HG02840 (cell line): ENCODE data around the gene NREP.
"Not testable (repeated sequence)": the region's sequence is repeated elsewhere in the genome, so short reads cannot be mapped to it uniquely, and the experiment has no call there.

Source experiments
- ATAC-seq: cut with Tn5 transposase; IDR thresholded peaks from one replicate; pipeline ENCODE4 v1.9.1; 2021; ENCODE audit warnings: mild to moderate bottlenecking, moderate library complexity, moderate number of reproducible peaks; ENCODE audit not compliant: unreplicated experiment, low FRiP score

NREP gene

DNA sequence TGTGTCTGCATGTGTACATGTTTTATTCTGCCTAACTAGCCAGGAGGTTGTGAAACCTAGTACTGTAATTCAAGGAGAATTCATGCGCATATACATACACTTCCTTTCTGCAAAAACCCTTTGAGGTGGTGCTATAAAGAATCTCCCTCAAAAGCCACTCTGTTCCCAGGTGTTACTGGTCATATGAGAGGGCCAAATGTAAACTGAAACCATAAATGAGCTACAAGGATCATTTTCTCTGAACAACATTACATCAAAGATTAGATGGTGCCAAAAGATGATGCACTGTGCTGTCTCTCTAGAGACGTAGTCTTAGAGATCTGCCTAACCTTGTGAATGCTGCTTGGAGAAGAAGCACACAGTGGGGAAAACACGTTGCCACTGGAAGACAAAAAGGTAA lies 15.7 kb downstream of the NREP start:
- ATAC-seq: no peak

DNA sequence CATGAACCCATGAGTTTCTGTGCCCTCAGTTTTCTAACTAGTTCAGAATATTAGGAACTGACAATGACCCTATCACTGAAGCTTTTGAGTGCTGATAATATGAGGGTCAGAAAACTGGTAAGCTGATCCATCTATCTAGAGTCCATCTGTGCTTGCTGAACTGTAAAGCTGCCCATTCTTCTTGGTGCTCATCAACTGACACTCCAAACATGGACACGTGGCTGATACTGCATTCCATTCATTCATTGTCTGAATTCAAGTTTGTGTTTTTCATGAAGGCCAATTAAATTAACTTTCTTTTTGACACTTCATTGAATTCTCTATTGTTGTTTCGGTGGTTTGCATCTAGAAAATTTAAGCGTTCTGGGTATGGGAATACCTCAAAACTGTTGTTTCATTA lies 17.6 kb downstream of the NREP start:
- ATAC-seq: no peak

DNA sequence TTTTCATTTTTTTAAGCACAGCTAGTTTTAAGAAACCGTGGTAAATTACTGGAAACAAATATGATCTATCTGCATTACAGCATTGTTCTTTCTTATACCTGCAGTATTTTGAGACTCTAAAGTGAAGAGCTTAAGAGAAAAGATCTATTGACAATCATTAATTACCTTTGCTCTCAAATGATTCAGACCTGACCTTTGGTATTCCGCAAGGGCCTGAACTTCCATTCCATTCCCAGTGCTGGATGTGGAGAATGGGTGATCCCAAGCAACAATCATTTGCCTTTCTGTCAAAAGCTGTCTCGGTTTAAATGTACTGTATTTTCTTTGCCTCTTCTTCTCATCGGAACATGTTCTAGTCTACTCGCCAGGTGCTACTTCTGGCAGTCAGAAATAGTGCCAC lies 18.9 kb downstream of the NREP start:
- ATAC-seq: no peak

DNA sequence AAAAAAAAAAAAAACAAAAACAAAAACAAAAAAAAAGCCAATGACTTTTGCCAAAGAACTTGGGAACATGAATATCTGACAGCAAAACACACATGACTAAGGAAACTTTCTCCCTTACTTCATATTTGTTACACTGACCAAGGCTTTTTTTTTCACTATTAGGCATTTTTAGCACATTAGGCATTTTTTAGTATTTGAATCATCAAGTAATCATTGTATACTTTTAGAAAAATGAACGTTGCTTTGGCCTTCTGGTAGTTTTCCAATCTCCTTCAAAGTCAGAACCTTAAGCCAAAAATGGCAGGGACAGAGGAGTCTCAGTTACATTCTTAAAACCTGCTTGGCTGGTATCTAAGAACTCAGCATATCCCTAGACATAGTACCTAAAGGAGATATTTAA lies 19.3 kb downstream of the NREP start:
- ATAC-seq: no peak

DNA sequence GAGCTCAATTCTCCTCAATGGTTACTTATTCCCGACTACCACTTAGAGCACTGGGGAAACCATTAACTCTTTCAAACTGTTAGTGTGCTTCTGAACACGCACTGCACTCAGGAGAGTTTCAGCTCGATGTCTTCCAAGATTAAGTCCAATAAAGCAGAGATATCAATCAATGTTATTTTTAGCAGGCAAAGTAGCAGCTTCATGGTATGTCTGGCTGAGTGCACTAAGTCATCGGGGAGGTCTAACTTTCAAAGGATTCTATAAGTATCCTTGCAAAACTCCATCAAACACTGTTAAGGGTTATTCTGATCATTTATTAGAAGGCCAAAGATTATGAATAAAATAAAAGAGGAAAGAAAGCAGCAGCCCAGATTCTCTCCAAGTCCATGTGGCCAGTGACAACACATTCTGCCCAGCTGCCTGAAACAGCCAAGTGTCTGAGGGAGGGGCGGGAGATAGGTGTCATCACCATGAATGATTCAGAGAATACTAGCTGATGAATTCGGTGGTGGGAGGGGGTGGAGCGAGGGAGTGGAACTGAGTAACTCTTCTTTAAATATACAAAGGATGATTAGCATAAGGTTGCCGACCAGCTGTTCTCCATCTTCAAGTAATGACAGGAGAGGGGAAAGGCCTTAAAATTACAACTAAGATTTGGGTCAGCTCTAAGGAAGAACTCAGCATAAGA lies 21.3 kb downstream of the NREP start:
- ATAC-seq: no peak

DNA sequence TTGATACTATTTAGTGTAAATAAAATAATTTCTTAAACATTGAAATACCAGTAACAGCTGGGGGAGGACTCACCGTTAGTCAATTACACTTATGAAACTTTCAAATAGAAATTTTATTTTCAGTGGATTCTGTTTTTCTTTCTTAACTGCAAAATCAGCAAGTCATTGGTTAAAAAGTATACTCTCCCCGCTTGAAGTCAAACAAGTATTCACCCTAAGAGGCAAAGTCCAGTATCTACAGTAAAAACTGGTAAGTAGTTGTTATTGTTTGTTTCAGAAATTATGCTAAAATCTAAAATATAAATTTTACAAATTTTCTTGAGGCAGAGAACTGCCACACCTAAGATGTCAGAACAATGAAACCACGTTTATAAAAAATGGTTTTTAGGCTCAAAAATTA lies 22.4 kb downstream of the NREP start:
- no peak for ATAC-seq

DNA sequence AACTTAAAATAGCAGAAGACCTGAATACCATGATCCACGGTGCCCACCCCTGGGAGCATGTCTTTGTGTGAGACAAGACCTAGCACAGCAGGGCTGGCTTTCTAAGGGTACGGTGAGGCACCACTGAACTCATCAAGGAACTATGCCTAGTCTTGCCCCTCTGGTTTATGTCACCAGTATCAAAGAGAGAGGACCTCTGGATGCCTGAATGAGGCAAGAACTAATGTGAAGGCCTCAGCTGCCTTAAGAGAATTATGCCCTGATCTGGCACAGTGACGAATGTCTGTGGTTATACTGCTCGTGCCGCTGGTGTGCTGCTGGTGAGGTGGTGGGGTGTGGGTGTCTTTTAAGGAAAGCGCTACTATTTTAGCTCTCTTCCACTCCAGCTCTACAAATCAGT lies 23.0 kb downstream of the NREP start:
- no peak for ATAC-seq

DNA sequence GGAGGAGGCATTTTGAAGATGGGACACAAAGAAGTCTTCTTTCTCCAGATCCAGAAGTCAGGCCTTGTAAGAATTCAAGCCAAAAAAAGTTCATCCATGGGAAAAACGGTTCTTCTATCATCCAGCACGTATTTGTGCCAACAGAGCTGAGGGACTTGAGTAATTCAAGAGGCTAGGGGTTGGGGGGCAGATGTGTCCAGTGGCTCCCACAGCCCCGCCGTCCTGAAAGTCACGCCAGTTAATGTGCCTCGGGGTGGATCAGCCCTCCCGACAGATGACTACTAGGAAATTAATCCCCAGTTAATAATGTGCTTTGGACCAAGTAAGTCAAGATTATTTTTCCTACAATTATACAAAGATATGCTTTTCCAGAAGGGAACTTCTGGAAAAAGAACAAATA lies 23.4 kb downstream of the NREP start:
- no peak for ATAC-seq

DNA sequence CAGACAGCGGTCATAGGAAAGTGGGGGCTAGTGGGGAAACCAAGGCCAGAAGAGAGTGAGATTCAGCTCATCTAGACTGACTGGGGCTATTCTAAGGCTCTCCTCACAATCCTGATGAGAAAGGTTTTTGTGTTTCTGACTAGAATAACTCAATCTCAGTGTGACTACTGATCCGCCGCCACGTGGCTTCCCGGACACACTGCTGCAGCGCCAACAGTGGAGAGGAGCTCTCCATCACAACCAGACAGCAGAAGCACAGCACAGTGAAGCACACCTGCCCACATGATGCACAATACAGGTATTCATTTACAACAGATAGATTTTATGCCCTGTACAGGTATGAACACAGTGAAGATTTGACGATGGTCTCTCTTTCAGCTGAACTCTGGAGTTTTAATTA lies 25.4 kb downstream of the NREP start:
- ATAC-seq: no peak

DNA sequence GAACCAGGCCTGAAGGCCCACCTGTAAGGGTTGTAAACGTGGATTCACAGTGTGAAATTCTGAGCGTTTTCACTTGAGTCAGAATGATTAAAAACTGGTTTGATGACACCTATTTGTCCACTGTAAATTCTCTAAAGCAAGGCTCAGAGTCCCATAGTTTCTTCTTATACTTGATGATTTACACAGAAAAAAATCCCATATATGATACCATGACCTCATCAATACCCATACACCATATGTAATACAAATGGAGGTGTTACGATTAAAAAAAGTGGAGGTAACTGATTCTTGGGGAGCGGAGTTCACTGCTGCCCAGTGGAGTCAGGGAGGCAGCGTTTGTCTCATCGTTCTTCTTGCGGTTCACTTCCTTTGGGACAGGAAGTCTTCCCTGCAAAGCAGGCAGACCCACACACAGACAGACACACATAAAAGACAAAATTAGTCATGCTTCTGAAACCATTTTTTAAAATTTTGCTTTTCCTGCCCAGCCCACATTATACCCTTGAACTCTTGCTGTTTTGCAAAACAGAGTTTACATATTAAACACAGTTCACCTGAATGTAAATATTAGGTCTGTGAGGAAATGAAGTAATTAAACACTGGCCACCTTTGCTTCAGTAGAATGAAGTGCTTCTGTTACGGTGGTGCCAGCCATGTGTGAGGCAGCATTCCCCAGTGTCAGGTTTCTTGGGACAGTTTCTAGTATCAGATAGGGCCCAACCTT lies 26.2 kb downstream of the NREP start:
- ATAC-seq: no peak

DNA sequence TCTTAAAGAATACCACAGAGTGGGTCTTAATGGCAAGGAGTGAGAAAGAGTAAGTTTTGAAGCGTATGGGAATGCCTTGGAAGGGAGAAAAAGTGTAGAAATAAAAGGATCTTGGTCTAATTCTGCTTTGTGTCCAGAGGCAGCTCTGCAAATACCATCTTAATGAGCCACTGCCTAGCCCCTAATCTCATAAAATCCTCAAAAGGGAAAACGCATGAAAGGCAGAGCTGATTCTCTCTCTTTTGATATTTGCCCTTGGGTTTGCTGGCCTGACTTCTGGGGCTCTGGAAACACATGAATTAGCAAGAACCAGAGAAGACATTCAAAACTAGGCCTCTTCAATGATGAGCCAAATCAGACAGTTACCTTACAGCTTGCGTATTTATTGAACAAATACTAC lies 28.1 kb downstream of the NREP start:
- no peak for ATAC-seq

DNA sequence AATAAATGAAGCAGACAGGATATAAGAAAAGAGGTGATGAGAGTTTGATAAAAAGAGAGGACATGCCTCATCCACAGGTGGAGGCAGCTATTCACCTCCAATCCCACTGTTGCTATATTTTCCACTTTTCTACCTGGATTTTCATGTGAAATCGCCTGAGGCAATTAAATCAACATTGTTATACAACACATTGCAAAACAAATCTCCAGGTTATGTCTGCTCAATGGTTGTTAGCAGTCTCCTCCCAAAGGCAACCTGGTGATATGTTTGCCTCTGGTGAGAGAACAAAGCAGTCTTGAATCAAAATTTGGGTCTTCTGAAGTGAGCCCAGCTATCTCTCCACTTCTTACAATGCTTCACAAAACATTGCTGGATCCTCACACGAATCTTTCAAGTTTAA lies 30.0 kb downstream of the NREP start:
- ATAC-seq: no peak

DNA sequence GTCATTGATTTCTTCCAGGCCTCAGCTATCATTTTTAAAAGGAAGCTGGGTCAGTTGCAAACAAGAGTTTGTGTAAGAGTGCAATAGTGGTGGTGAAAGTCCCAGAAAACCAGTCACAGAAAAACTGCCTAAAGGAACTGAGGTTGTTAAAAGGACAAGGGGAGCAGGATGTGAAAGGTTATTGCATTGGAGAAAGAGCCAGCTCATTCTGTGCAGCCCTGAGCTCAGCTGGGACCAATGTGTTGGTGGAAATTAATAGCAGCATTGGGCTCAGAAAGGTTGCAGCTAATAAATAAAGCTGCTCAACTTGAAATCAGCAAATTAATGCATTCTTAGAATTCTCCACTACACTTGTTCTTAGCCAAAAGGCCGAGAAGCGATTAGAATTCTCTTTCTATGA lies 34.9 kb downstream of the NREP start:
- ATAC-seq: no peak

DNA sequence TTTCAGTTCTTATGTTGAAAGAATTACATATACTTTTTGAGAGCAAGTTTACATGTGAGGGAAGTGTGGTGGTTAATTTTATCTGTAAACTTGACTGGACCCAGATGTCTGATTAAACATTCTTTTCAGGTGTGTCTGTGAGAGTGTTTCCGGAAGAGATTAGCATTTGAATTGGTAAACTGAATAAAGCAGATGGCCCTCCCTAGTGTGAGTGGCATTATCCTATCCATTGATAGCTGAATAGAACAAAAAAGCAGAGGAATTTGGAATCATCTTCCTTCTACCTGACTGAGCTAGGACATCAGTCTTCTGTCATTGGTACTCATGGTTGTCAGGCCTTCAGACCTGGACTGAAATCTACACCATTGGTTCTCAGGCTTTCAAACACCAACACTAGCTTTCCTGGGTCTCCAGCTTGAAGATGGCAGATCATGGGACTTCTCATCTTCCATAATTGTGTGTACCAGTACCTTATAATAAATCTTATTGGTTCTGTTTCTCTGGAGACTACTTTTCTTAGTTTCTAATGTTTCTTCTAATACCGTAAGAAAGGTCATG lies 36.6 kb downstream of the NREP start:
- ATAC-seq: no peak

DNA sequence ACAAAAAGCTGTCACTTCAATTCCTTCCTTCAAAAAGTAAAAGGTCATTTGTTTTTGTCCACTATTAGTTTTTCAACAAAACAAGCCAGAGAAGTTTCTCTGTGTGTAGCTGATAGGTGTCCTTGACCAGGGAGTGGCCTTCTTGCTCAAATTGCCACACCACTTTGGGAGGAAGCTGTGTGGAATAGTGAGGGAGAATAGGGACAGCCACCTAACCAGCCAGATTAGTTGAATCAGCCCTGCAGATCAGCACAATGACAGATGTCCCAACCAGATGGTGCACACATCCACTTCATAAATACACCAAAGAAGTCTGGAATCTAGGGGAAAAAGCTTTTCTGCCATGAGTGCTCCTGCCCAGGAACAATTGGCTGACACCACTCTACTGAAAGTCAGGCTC lies 37.2 kb downstream of the NREP start:
- no peak for ATAC-seq

DNA sequence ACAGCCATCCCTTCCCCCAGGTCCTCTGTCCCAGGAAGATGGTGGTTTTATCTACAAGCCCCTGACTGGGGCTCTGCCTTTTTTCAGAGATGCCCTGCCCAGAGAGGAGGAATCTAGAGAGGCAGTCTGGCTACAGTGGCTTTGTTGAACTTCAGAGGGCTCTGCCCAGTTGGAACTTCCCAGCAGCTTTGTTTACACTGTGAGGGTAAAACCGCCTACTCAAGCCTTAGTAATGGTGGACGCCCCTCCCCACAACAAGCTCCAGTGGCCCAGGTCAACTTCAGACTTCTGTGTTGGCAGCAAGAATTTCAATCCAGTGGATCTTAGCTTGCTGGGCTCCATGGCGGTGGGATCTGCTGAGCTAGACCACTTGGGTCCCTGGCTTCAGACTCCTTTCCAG lies 40.2 kb downstream of the NREP start:
- not testable (repeated sequence) for ATAC-seq

DNA sequence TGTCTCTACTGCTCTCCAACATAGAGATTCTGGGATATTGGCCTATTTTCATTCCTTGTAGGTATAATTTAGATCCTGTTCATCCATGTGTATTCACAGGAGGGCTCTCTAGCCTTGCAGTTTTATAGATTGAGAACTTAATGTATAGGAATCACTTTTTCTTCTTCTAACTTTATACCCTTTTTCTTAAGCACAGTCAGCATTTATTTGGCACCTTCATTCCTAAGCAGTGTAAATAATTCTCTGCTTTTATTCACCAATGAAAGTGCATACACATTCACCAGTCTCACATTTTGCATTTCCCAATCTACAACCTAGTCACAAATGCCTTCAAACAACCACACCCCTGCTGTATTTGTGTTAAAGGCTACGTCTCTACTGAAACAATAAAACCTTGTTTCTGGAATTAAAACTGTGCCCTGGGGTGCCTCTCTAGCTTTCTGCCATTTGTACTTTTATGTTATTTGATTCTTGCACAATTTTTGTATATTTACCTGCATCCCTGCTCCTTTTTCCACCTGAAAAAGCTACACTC lies 49.3 kb downstream of the NREP start:
- ATAC-seq: no peak

DNA sequence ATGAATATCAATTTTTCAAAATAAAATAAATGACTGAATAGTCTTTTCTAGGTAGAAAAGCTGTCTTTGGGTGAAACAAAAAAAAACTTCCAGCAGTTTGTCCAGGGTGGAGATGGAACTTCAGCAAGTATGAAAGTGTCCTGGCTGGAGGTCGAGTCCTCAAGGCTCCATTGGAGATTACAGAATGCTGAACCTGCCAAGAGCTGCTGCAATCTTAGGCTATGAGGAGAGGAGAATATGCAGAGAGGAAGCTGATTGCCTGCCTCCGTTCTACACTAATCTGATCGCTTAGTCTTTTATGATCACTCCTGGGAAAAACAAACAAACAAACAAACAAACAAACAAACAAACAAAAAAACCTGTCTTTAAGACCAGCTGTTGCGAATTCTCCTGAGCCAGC lies 50.6 kb downstream of the NREP start:
- ATAC-seq: no peak

DNA sequence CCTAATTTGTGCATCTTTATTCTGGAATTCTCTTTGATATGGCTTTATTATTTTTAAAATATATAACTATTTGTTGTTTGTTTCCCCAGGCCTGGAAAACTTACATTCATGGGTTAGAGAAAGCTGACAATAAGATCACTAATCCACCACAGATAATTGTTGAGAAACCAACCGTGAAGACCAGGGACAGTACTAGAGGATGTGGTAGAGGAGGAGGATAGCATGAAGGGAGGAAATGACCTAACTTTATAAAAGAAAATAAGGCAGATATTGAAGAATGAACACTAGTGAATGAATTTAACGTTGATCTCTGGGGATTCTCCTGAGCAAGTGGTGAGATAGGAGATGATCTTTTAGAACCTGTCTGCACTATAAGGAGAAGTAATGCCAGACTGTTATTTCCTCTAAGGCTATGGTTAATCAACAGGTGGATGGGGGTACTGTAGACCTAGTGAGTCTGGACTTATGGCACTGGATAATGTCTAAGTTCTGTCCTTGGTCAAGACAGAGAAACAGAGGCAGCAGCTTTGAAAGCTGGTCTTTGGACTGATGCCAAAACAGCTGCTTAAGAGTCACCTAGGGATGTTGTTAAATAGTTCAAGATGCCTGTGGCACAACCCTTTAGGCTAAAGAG lies 52.4 kb downstream of the NREP start:
- no peak for ATAC-seq

DNA sequence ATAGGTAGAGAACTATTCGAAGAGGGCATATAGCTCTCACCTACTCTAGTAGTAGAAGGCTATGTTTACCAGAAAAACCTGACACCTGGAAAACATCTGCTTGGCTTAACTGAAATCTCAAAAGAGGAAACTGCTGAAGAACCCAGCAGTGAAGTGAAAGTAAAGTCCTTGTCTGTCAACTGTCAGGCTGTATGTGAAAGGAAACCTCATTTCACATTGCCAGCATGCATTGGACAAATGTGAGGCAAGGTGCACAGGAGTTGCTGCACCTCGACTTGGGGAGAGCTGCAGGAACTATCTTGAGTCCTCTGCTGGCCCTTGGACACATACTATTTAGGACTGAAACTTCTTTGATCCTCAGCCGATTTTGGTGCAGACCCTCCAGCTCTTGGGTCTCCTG lies 53.3 kb downstream of the NREP start:
- peak; percentile 96 for ATAC-seq

DNA sequence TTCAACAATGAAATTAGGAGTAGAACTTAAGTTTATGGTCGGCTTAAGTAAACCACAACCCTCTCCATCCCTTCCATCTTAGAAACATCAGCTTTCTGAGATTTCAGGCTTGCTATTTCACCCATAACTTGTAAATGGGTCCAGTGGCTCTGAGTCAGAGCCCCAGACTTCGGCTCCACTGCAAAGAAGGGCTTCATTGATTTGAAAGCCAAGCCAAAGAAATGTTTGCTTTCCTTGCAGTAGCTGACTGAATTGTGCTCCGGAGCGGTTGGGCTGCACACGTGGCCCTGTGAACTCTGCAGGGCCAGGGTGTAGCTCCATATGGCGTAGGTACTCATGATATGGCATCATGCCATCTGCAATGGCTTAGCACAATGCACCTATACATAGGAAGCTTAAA lies 57.0 kb downstream of the NREP start:
- no peak for ATAC-seq
